ENCODE data around the gene LAMTOR5.

The LAMTOR5 gene

DNA sequence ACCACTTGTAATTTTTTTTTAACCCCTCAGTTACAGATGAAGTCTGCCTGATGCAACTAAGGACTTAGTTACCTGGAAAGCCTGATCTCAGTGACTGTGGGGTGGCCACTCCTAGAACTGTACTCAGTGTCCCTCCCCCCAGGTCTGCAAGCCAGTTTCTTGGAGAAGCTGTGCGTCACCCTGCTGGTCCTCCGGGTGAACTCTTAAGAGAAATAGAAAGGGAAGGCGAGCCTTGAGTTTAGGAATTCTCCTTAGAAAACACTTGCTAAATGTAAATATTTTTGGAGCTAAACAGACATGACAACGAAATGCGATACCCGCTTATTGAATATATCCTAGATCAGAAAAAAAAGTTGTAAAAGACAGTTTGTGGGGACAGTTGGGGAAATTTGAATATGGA lies 17.4 kb downstream of the LAMTOR5 start:
- H3K4me3 ChIP-seq (ENCODE audit: low read depth, low read length), result no peak overlapping the region
- TF ChIP-seq, protein P1, sequence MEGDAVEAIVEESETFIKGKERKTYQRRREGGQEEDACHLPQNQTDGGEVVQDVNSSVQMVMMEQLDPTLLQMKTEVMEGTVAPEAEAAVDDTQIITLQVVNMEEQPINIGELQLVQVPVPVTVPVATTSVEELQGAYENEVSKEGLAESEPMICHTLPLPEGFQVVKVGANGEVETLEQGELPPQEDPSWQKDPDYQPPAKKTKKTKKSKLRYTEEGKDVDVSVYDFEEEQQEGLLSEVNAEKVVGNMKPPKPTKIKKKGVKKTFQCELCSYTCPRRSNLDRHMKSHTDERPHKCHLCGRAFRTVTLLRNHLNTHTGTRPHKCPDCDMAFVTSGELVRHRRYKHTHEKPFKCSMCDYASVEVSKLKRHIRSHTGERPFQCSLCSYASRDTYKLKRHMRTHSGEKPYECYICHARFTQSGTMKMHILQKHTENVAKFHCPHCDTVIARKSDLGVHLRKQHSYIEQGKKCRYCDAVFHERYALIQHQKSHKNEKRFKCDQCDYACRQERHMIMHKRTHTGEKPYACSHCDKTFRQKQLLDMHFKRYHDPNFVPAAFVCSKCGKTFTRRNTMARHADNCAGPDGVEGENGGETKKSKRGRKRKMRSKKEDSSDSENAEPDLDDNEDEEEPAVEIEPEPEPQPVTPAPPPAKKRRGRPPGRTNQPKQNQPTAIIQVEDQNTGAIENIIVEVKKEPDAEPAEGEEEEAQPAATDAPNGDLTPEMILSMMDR (IDR thresholded peaks at IDR 0.05; ENCODE audit: insufficient read depth, low read depth, low read length, missing control alignments), result no peak
- no peak for DNase-seq (ENCODE audit: low read depth)

DNA sequence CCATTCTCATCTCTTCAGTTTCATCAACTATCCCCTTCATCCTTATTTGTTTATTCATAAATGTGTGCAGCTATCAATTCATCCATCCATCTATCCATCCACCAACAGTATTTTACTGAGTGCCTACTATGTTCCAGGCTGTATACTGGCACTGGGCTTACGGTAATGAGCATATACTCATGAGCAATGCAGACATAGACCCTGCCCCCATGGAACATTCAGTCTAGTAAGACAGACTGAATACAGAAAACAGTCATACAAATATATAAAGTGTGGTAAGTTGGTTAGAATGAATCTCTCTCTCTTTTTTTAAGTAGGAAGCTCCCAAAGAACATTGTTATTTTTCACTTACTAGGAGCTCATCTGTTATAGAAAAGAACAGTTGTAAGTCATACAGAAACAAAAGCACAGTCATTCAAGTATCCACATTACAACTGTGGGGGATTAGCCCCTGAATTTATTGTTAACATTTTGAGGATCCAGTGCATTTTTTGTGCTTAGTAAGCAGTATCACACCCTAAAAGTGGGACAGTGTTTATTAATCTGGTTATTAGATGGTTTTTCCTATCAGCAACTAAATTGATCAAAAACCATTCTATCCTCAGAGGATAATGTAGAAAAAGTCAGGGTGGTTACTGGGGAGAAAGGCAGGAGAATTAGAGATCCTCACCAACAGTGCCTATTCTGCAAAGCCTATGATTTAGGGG lies 20.3 kb downstream of the LAMTOR5 start:
- no peak overlapping the region for H3K4me3 ChIP-seq (ENCODE audit: low read depth, low read length)
- no peak for DNase-seq (ENCODE audit: low read depth)
- TF ChIP-seq, protein P1 (IDR thresholded peaks at IDR 0.05; ENCODE audit: insufficient read depth, low read depth, low read length, missing control alignments), result no peak

DNA sequence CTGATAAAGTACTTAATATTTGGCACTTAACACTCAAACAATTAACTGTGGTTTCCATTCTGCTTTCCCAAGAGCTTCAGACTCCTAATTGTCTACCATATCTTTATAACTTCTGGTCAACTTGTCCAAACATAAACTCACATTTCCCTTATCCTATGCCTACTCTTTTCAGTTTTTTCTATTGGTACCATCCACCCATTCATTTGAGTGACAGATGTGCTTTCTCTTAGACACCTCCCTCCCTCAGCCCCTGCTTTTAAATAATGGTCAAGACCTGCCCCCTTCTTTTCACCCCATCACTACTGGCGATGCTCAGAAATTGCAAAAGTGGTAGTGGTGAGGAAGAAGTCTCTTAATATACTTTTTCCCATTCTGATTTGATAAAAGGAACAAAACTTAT lies 22.1 kb downstream of the LAMTOR5 start:
- no peak for DNase-seq (ENCODE audit: low read depth)
- TF ChIP-seq, protein P1 (IDR thresholded peaks at IDR 0.05; ENCODE audit: insufficient read depth, low read depth, low read length, missing control alignments), result no peak
- no peak overlapping the region for H3K4me3 ChIP-seq (ENCODE audit: low read depth, low read length)

DNA sequence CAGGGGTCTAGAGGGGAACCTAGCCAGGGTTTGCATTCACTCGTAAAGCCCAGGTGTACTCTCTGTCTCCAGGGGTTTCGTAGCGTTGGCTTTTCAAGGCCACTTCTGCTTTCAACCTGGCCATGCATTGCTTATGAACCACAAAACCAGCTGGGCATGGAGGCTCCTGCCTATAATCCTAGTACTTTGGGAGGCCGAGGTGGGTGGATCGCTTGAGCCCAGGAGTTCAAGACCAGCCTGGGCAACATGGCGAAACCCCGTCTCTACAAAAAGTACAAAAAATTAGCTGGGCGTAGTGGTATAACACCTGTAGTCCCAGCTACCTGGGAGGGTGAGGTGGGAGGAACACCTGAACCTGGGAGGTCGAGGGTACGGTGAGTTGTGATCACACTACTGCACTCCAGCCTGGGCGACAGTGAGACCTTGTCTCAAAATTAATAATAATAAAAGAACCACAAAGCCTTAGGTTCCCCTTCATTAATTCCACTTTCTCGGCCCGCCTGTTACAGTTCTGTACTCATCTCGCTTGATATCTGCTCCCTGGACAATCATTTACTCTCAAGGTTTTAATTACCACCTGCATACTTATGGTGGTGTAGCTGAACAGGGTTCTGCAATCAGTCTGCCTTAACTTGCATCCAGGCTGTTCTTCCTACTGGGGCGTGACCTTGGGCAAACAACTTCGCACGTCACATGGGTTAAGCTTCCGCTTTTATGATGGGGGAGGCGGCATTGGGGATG lies 22.7 kb downstream of the LAMTOR5 start:
- TF ChIP-seq, protein P1 (IDR thresholded peaks at IDR 0.05; ENCODE audit: insufficient read depth, low read depth, low read length, missing control alignments), result no peak
- no peak overlapping the region for H3K4me3 ChIP-seq (ENCODE audit: low read depth, low read length)
- peak; percentile 33 for DNase-seq (ENCODE audit: low read depth)

DNA sequence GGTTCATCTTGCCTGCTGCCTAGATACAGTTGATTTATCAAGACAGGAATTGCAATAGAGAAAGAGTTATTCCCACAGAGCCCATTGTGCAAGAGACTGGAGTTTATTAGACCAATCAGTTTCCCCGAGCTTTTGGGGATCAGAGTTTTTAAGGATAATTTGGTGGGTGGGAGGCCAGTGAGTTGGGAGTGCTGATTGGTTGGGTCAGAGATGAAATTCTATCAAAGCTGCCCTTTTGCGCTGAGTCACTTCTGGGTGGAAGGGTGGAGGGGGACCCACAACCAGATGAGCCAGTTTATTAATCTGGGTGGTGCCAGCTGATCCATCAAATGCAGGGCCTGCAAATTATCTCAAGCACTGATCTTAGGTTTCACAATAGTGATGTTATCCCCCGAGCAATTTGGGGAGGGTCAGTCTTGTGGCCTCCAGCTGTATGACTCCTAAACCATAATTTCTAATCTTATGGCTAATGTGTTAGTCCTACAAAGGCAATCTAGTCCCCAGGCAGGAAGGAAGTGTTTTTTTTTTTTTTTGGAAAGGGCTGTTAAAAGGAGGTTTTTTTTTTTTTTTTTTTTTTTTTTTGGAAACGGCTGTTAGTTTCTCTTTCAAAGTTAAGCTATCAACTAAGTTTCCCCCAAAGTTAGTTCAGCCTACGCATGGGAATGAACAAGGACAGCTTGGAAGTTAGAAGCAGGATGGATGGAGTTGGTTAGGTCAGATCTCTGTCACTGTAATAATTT lies 24.1 kb downstream of the LAMTOR5 start:
- no peak for DNase-seq (ENCODE audit: low read depth)
- H3K4me3 ChIP-seq (ENCODE audit: low read depth, low read length), result no peak overlapping the region
- TF ChIP-seq, protein P1 (IDR thresholded peaks at IDR 0.05; ENCODE audit: insufficient read depth, low read depth, low read length, missing control alignments), result no peak

DNA sequence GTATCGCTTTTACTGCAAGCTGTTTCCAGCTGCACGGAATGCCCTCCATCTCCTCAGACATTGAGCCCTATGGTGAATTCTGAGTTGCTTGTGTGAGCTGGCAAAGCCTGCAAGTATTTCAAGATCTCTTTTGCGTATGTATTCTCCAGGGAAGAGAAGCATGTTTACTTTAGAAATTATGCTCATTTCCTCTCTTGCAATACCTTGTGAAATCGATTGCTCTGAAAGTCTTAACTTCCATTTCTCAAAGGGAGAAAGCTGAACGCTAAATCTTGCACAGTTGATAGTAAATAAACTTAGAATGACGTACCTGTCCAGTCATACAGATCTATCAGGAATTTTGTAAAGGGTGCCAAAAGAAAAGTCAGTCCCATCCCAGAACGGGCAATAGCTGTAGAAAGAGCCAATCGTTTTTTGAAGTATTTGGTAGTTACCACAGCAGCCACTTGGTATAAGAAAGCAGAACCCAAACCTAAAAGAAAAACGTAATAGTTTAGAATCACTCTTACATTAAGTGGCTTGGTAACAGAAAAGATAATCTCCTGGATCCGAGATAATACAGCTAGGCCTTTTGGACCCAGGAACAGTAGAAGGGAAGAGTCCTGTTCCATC lies 26.7 kb downstream of the LAMTOR5 start:
- TF ChIP-seq, protein P1 (IDR thresholded peaks at IDR 0.05; ENCODE audit: insufficient read depth, low read depth, low read length, missing control alignments), result no peak
- peak; percentile 13 for DNase-seq (ENCODE audit: low read depth)

More for the DNA sequence above, 26.7 kb downstream of the LAMTOR5 start:
- no peak overlapping the region for H3K4me3 ChIP-seq (ENCODE audit: low read depth, low read length)
